HepG2 (cell line): Measurements from ENCODE around the gene C10orf143.

Source experiments
- CENPX ChIP-seq: sonication (generic); formaldehyde crosslinking; IDR thresholded peaks from 2 replicates; pipeline ENCODE4 v1.9.0; 2021; ENCODE audit warnings: mild to moderate bottlenecking, missing genetic modification reagents, moderate library complexity
- EP300 ChIP-seq, 3 experiments: sonication (generic) in 1 of 3; formaldehyde crosslinking in 1 of 3; IDR thresholded peaks; 2 replicates each; pipeline versions ENCODE4 v1.5.1 to v1.6.1; 2011 to 2020; ENCODE audit warnings: low read depth in 2 of 3, low read length in 2 of 3, borderline replicate concordance in 1 of 3, improper control_type of control experiment in 1 of 3, mild to moderate bottlenecking in 1 of 3, missing genetic modification reagents in 1 of 3, moderate library complexity in 1 of 3
- ETV6 ChIP-seq: sonication (generic); formaldehyde crosslinking; conservative IDR thresholded peaks from 2 replicates; pipeline ENCODE4 v1.4.0; 2020; ENCODE audit warnings: missing genetic modification reagents
- FOXK2 ChIP-seq: fragments of 450-650 bp; IDR thresholded peaks from 2 replicates; pipeline ENCODE4 v1.6.1; 2016
- POLR2A ChIP-seq, 2 experiments: IDR thresholded peaks; 2 replicates each; pipeline ENCODE4 v1.6.1; 2011; ENCODE audit warnings: low read depth in 2 of 2, low read length in 2 of 2, mild to moderate bottlenecking in 1 of 2, moderate library complexity in 1 of 2; ENCODE audit not compliant: insufficient read depth in 1 of 2
- PRDM15 ChIP-seq: sonication (generic); formaldehyde crosslinking; IDR thresholded peaks from 2 replicates; pipeline ENCODE4 v1.4.0; 2020; ENCODE audit warnings: missing genetic modification reagents
- SMC3 ChIP-seq: IDR thresholded peaks from 2 replicates; pipeline ENCODE4 v1.6.1; 2011; ENCODE audit warnings: low read length, improper control_type of control experiment
- STAG1 ChIP-seq: sonication (generic); formaldehyde crosslinking; IDR thresholded peaks from 2 replicates; pipeline ENCODE4 v1.4.0; 2020; ENCODE audit warnings: missing genetic modification reagents
- YY1 ChIP-seq: IDR thresholded peaks from 2 replicates; pipeline ENCODE4 v1.6.1; 2011; ENCODE audit warnings: low read length, low read depth, moderate library complexity, mild to moderate bottlenecking; ENCODE audit not compliant: insufficient read depth, insufficient replicate concordance
- ZNF253 ChIP-seq: sonication (generic); formaldehyde crosslinking; IDR thresholded peaks from 2 replicates; pipeline ENCODE4 v1.8.0; 2022; ENCODE audit warnings: mild to moderate bottlenecking, missing genetic modification reagents, borderline replicate concordance
- ZNF546 ChIP-seq: sonication (generic); formaldehyde crosslinking; conservative IDR thresholded peaks from 2 replicates; pipeline ENCODE4 v1.8.1; 2023; ENCODE audit warnings: mild to moderate bottlenecking, missing genetic modification reagents
- ZSCAN30 ChIP-seq: sonication (generic); formaldehyde crosslinking; IDR thresholded peaks from 2 replicates; pipeline ENCODE4 v1.5.0; 2020; ENCODE audit warnings: mild to moderate bottlenecking, missing genetic modification reagents
- TF ChIP-seq, protein P1 (sequence below): sonication (generic); formaldehyde crosslinking; IDR thresholded peaks from 2 replicates; pipeline ENCODE4 v1.4.0; 2020; ENCODE audit warnings: low read depth, mild to moderate bottlenecking, missing genetic modification reagents

- TF ChIP-seq ZSCAN30 (CRISPR knock-in tag) (no peak), YY1 (no peak), EP300 (IDR thresholded peaks at IDR 0.05; ENCODE audit: low read depth in 2 of 2, low read length in 2 of 2) (no peak), EP300 (CRISPR knock-in tag; IDR thresholded peaks at IDR 0.05; ENCODE audit: borderline replicate concordance) (no peak), STAG1 (CRISPR knock-in tag) (no peak), PRDM15 (CRISPR knock-in tag) (no peak), ETV6 (CRISPR knock-in tag) (no peak), FOXK2 (no peak), SMC3 (no peak), ZNF253 (no peak), CENPX (CRISPR knock-in tag) (no peak), POLR2A (IDR thresholded peaks at IDR 0.05; ENCODE audit: insufficient read depth in 1 of 2, low read depth in 2 of 2, low read length in 2 of 2) (no peak), ZNF546 (CRISPR knock-in tag) (no peak)
- TF ChIP-seq, protein P1, sequence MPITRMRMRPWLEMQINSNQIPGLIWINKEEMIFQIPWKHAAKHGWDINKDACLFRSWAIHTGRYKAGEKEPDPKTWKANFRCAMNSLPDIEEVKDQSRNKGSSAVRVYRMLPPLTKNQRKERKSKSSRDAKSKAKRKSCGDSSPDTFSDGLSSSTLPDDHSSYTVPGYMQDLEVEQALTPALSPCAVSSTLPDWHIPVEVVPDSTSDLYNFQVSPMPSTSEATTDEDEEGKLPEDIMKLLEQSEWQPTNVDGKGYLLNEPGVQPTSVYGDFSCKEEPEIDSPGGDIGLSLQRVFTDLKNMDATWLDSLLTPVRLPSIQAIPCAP: no peak
These were observed 38.4 kb downstream of the C10orf143 start for GRCh38 chr10:130072247-130072646.
